Trophoblast cell (in vitro differentiated cells and primary cell): ENCODE measurements around the gene PIP4P1.

Experiments used
- DNase-seq, 2 donors: peaks; one replicate each; pipeline ENCODE4 v3.0.0-alpha.2; 2016
- H2AFZ ChIP-seq: 2 replicates; pipeline ENCODE4 v1.6.1; 2013; ENCODE audit warnings: low read length, moderate library complexity, mild to moderate bottlenecking; ENCODE audit not compliant: insufficient read depth, poor library complexity
- H2AK5ac ChIP-seq: 2 replicates; pipeline ENCODE4 v1.6.1; 2013; ENCODE audit warnings: mild to moderate bottlenecking, low read length
- H2BK120ac ChIP-seq: 2 replicates; pipeline ENCODE4 v1.6.1; 2013; ENCODE audit warnings: low read length, mild to moderate bottlenecking, moderate library complexity; ENCODE audit not compliant: insufficient read depth, poor library complexity
- H2BK12ac ChIP-seq: 2 replicates; pipeline ENCODE4 v1.6.1; 2013; ENCODE audit warnings: mild to moderate bottlenecking, low read length, moderate library complexity
- H2BK5ac ChIP-seq: 2 replicates; pipeline ENCODE4 v1.6.1; 2013; ENCODE audit warnings: low read length, low read depth, moderate library complexity, mild to moderate bottlenecking; ENCODE audit not compliant: poor library complexity
- H3K14ac ChIP-seq: 2 replicates; pipeline ENCODE4 v1.6.1; 2013; ENCODE audit warnings: mild to moderate bottlenecking, low read length
- H3K18ac ChIP-seq: 2 replicates; pipeline ENCODE4 v1.6.1; 2013; ENCODE audit warnings: mild to moderate bottlenecking, low read length
- H3K23ac ChIP-seq: 2 replicates; pipeline ENCODE4 v1.6.1; 2013; ENCODE audit warnings: low read length
- H3K27ac ChIP-seq: 2 replicates; pipeline ENCODE4 v1.5.1; 2013; ENCODE audit warnings: low read depth, mild to moderate bottlenecking, inconsistent platforms, low read length, moderate library complexity
- H3K27me3 ChIP-seq: 2 replicates; pipeline ENCODE4 v1.6.1; 2013; ENCODE audit warnings: inconsistent platforms, mild to moderate bottlenecking, low read length, moderate library complexity; ENCODE audit not compliant: insufficient read depth
- H3K36me3 ChIP-seq, 2 experiments: 1 replicate in 1 of 2; 2 replicates in 1 of 2; pipeline ENCODE4 v1.6.1; 2013; ENCODE audit warnings: low read length in 2 of 2, mild to moderate bottlenecking in 2 of 2, moderate library complexity in 1 of 2; ENCODE audit not compliant: insufficient read depth in 2 of 2, control insufficient read depth in 1 of 2
- H3K4ac ChIP-seq: 2 replicates; pipeline ENCODE4 v1.6.1; 2013; ENCODE audit warnings: low read depth, mild to moderate bottlenecking, low read length, moderate library complexity
- H3K4me1 ChIP-seq, 2 experiments: 1 replicate in 1 of 2; 2 replicates in 1 of 2; pipeline ENCODE4 v1.6.1; 2013; ENCODE audit warnings: low read length in 2 of 2, mild to moderate bottlenecking in 2 of 2, moderate library complexity in 1 of 2; ENCODE audit not compliant: insufficient read depth in 2 of 2, control insufficient read depth in 1 of 2
- H3K4me2 ChIP-seq: 2 replicates; pipeline ENCODE4 v1.6.1; 2013; ENCODE audit warnings: inconsistent platforms, mild to moderate bottlenecking, low read length, moderate library complexity
- H3K4me3 ChIP-seq: 2 replicates; pipeline ENCODE4 v1.5.1; 2013; ENCODE audit warnings: mild to moderate bottlenecking, low read depth, low read length, inconsistent platforms
- H3K79me1 ChIP-seq: one replicate; pipeline ENCODE4 v1.6.1; 2013; ENCODE audit warnings: low read length
- H3K79me2 ChIP-seq: 2 replicates; pipeline ENCODE4 v1.6.1; 2013; ENCODE audit warnings: low read length, mild to moderate bottlenecking; ENCODE audit not compliant: control insufficient read depth, insufficient read depth, poor library complexity
- H3K9ac ChIP-seq: 2 replicates; pipeline ENCODE4 v1.6.1; 2013; ENCODE audit warnings: mild to moderate bottlenecking, low read length
- H3K9me3 ChIP-seq: 2 replicates; pipeline ENCODE4 v1.6.1; 2013; ENCODE audit warnings: low read depth, mild to moderate bottlenecking, control low read depth, inconsistent platforms, low read length; ENCODE audit not compliant: insufficient read depth
- H4K12ac ChIP-seq: 2 replicates; pipeline ENCODE4 v1.6.1; 2013; ENCODE audit warnings: low read depth, mild to moderate bottlenecking, low read length, moderate library complexity
- H4K8ac ChIP-seq: 2 replicates; pipeline ENCODE4 v1.6.1; 2013; ENCODE audit warnings: low read depth, mild to moderate bottlenecking, low read length, moderate library complexity
- H4K91ac ChIP-seq: one replicate; pipeline ENCODE4 v1.6.1; 2013; ENCODE audit warnings: low read depth, mild to moderate bottlenecking, low read length, moderate library complexity
- WGBS: extraction: QIAGEN DNeasy Blood & Tissue Kit; methylation state at CpG from one replicate; pipeline ENCODE4 v1.1.7; 2013; ENCODE audit warnings: missing lambda C conversion rate; ENCODE audit not compliant: insufficient read length, insufficient coverage; ENCODE audit errors: extremely low coverage; 5-methylcytosine and 5-hydroxymethylcytosine counted together

PIP4P1 gene

GRCh38 chr14:20499108-20499507 lies 37.9 kb upstream of the PIP4P1 start:
- Histone ChIP-seq H3K23ac (no peak overlapping the region), H3K4me2 (peak overlapping the region; percentile 3), H3K27me3 (no peaks in the 10 kb centered on the region), H3K9ac (no peak overlapping the region), H3K4me3 (no peak overlapping the region), H2BK5ac (no peak overlapping the region), H3K18ac (no peak overlapping the region), H2AFZ (no peak overlapping the region), H3K36me3 (no peaks in the 10 kb centered on the region), H3K4me1 (no peaks in the 10 kb centered on the region), H4K8ac (no peak overlapping the region), H3K79me1 (no peaks in the 10 kb centered on the region), H3K4ac (no peak overlapping the region), H4K91ac (no peak overlapping the region), H3K27ac (no peak overlapping the region), H4K12ac (no peak overlapping the region), H2BK12ac (no peak overlapping the region), H3K14ac (no peak overlapping the region), H2BK120ac (no peak overlapping the region), H3K79me2 (no peaks in the 10 kb centered on the region), H2AK5ac (no peak overlapping the region), H3K9me3 (no peaks in the 10 kb centered on the region)
- DNase-seq = no peak
- WGBS = no CpG with 5 or more reads among the region's 4 CpGs

GRCh38 chr14:20498622-20499021 lies 37.4 kb upstream of the PIP4P1 start:
- no peak overlapping the region for H4K8ac ChIP-seq
- H3K14ac ChIP-seq = no peak overlapping the region
- no peak overlapping the region for H2BK5ac ChIP-seq
- no peak for DNase-seq
- H3K36me3 ChIP-seq = no peaks in the 10 kb centered on the region
- H2AFZ ChIP-seq = no peak overlapping the region
- no peak overlapping the region for H3K18ac ChIP-seq
- no peaks in the 10 kb centered on the region for H3K9me3 ChIP-seq
- H2BK120ac ChIP-seq = no peak overlapping the region
- H3K4me1 ChIP-seq = no peaks in the 10 kb centered on the region
- no peak overlapping the region for H4K91ac ChIP-seq
- H3K23ac ChIP-seq = no peak overlapping the region
- H3K4ac ChIP-seq = no peak overlapping the region
- H2AK5ac ChIP-seq = no peak overlapping the region
- no peak overlapping the region for H2BK12ac ChIP-seq
- H4K12ac ChIP-seq = no peak overlapping the region
- no peaks in the 10 kb centered on the region for H3K27me3 ChIP-seq
- no peak overlapping the region for H3K27ac ChIP-seq
- WGBS = no CpG with 5 or more reads among the region's 2 CpGs
- no peak overlapping the region for H3K4me2 ChIP-seq
- no peaks in the 10 kb centered on the region for H3K79me2 ChIP-seq
- H3K9ac ChIP-seq = no peak overlapping the region
- no peaks in the 10 kb centered on the region for H3K79me1 ChIP-seq
- H3K4me3 ChIP-seq = no peak overlapping the region

GRCh38 chr14:20494935-20495766 lies 33.9 kb upstream of the PIP4P1 start:
- no peak overlapping the region for H2BK12ac ChIP-seq
- H3K4me3 ChIP-seq = no peak overlapping the region
- H3K18ac ChIP-seq = no peak overlapping the region
- H2BK120ac ChIP-seq = no peak overlapping the region
- H3K79me1 ChIP-seq = no peaks in the 10 kb centered on the region
- H2AFZ ChIP-seq = no peak overlapping the region
- no CpG with 5 or more reads among the region's 8 CpGs for WGBS
- H4K8ac ChIP-seq = no peak overlapping the region
- H3K79me2 ChIP-seq = no peaks in the 10 kb centered on the region
- H2AK5ac ChIP-seq = no peak overlapping the region
- H4K91ac ChIP-seq = no peak overlapping the region
- H2BK5ac ChIP-seq = no peak overlapping the region
- DNase-seq = peak; percentile 69 to 79
- no peak overlapping the region for H3K4ac ChIP-seq
- no peak overlapping the region for H3K4me2 ChIP-seq
- no peak overlapping the region for H3K14ac ChIP-seq
- H3K36me3 ChIP-seq = no peaks in the 10 kb centered on the region
- peaks cover 3 to 9% of the 10 kb centered on the region in 2 experiments for H3K4me1 ChIP-seq
- H3K9ac ChIP-seq = no peak overlapping the region
- H4K12ac ChIP-seq = no peak overlapping the region
- no peaks in the 10 kb centered on the region for H3K27me3 ChIP-seq
- H3K23ac ChIP-seq = no peak overlapping the region
- no peaks in the 10 kb centered on the region for H3K9me3 ChIP-seq
- H3K27ac ChIP-seq = no peak overlapping the region

GRCh38 chr14:20493634-20494033 lies 32.4 kb upstream of the PIP4P1 start:
- Histone ChIP-seq H2BK5ac (no peak overlapping the region), H3K9me3 (no peaks in the 10 kb centered on the region), H2AK5ac (no peak overlapping the region), H2BK12ac (no peak overlapping the region), H3K36me3 (no peaks in the 10 kb centered on the region), H3K4ac (no peak overlapping the region), H3K79me1 (peaks cover 2% of the 10 kb centered on the region), H2BK120ac (no peak overlapping the region), H3K4me2 (no peak overlapping the region), H4K8ac (no peak overlapping the region), H3K27me3 (no peaks in the 10 kb centered on the region), H3K18ac (no peak overlapping the region), H3K4me3 (no peak overlapping the region), H2AFZ (no peak overlapping the region), H3K27ac (no peak overlapping the region), H3K9ac (no peak overlapping the region), H3K79me2 (no peaks in the 10 kb centered on the region), H3K23ac (no peak overlapping the region), H4K12ac (no peak overlapping the region), H3K14ac (no peak overlapping the region), H4K91ac (no peak overlapping the region), H3K4me1 (peaks cover 10 to 16% of the 10 kb centered on the region in 2 experiments)
- no CpG with 5 or more reads among the region's 2 CpGs for WGBS
- DNase-seq = no peak
